Glomerular endothelial cell (primary cell): ENCODE results near the gene CYP1A1. TPM values are rescaled to one million over a fixed set of nuclear protein-coding genes. Genes with fewer than 3 reads are reported as not detected.

Experiments used
- DNase-seq: peaks from one replicate; pipeline ENCODE4 v3.0.0-alpha.2; 2011; ENCODE audit warnings: low read depth, low spot score; ENCODE audit errors: extremely low read depth
- total RNA-seq: library from RNA; depleted of rRNA; stranded (reverse); fragments of >200 nt; gene quantifications from 2 replicates; pipeline ENCODE4 v1.2.3, GENCODE V29; 2015

Gene CYP1A1
- total RNA-seq, 1 donor from 2014 or later = 3.7 TPM

GRCh38 chr15:74695597-74696397 is 29.5 kb downstream of the CYP1A1 start, which contains the start of gene EDC3:
Gene EDC3 (minus strand): TSS chr15:74696024. CDS start chr15:74675124, 20,900 bp downstream.
- DNase-seq = peak; percentile 16

DNA sequence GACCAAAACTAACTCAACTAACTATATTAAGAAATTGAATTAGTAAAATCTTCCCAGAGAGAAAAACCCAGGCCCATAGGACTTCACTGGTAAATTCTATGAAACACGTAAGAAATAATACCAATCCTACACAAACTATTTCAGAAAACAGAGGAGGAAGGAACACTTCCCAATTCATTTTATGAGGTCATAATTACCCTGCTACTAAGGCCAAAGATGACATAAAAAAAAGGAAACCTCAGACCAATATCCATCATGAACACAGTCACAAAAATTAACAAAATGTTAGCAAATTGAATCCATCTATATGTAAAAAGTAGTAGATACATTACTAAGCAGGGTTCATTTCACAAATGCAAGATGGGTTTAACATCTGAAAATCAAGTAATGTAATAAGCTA is 33.0 kb downstream of the CYP1A1 start:
- DNase-seq = no peak

DNA sequence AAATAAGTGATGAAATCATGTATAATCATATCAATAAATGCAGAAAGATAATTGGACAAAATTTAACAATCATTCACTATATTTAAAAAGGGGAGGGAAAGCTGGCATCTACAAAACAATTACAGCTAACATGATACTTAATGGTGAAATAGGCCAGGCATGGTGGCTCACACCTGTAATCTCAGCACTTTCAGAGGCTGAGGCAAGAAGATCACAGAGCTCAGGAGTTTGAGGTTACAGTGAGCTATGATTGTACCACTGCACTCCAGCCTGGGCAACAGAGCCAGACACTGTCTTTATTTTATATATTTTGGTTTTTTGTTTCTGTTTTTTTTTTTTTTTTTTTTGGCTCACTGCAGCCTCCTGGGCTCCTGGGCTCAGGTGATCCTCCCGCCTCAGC is 41.6 kb downstream of the CYP1A1 start:
- no peak for DNase-seq

GRCh38 chr15:74682954-74683353 is 42.4 kb downstream of the CYP1A1 start:
- no peak for DNase-seq

- no peak for DNase-seq
Measured at GRCh38 chr15:74680456-74680855, 44.9 kb downstream of the CYP1A1 start.

DNA sequence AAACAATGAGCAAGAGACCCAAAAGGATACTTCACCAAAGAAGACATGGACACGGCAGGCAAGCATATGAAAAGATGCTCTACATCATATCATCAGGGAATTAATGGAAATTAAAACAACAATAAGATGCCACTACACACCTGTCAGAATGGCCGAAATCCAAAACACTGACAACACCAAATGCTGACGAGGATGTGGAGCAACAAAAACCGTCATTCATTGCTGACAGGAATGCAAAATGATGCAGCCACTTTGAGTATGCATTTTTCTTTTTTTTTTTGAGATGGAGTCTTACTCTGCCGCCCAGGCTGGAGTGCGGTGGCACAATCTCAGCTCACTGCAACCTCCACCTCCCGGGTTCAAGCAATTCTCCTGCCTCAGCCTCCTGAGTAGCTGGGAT is 48.5 kb downstream of the CYP1A1 start:
- no peak for DNase-seq

DNA sequence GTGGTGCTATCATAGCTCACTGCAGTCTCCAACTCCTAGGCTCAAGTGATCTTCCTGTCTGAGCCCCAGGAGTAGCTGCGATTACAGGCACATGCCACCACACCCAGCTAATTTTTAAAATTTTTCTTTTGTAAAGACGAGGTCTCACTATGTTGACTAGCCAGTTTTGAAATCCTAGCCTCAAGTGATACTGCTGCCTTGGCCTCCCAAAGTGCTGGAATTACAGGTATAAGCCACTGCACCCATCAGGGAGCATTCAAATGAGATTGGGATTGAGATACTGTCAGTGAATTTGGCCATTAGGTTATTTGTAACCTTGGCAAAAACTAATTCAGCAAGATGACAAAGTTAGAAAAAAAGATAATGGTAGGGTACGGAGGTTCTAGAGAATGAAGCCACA is 51.2 kb downstream of the CYP1A1 start:
- DNase-seq = no peak

- DNase-seq = no peak
Measured at GRCh38 chr15:74669627-74670026, 55.7 kb downstream of the CYP1A1 start.

Other genes starting within 250 kb of the CYP1A1 start
- 3.4 and 7.6 TPM in 2 replicates for gene ARID3B, start 184.3 kb downstream of the CYP1A1 start, total RNA-seq
- gene CLK3, start 109.7 kb downstream of the CYP1A1 start, total RNA-seq = 72.4 and 102 TPM in 2 replicates
- 25.8 and 39.9 TPM in 2 replicates for gene EDC3, start 29.5 kb downstream of the CYP1A1 start, total RNA-seq
- gene CYP1A2, start 23.3 kb upstream of the CYP1A1 start, total RNA-seq = not detected in 2 replicates
- gene CSK, start 56.6 kb upstream of the CYP1A1 start, total RNA-seq = 48.0 and 69.4 TPM in 2 replicates
- gene LMAN1L, start 87.3 kb upstream of the CYP1A1 start, total RNA-seq = 0.64 TPM in 1 of 2 replicates, not detected in the other
- gene CPLX3, start 101.1 kb upstream of the CYP1A1 start, total RNA-seq = not detected in 2 replicates
- gene ULK3, start 117.6 kb upstream of the CYP1A1 start, total RNA-seq = 40.0 and 45.2 TPM in 2 replicates
- 62.3 and 87.9 TPM in 2 replicates for gene SCAMP2, start 147.8 kb upstream of the CYP1A1 start, total RNA-seq
- 50.8 and 59.4 TPM in 2 replicates for gene MPI, start 164.5 kb upstream of the CYP1A1 start, total RNA-seq
- 42.6 and 55.1 TPM in 2 replicates for gene FAM219B, start 181.3 kb upstream of the CYP1A1 start, total RNA-seq
- gene COX5A, start 212.5 kb upstream of the CYP1A1 start, total RNA-seq = 157 and 187 TPM in 2 replicates
- 25.3 and 26.3 TPM in 2 replicates for gene RPP25, start 231.2 kb upstream of the CYP1A1 start, total RNA-seq